IPS-NIHi7 (cell line): ENCODE measurements around the gene MOB3A.

Experiments
- DNase-seq: peaks from one replicate; pipeline ENCODE4 v3.0.0; 2012; ENCODE audit warnings: mixed read lengths; ENCODE audit errors: extremely low spot score

MOB3A gene

GRCh38 chr19:2046046-2046907 is 49.8 kb downstream of the MOB3A start:
- DNase-seq: no peak

GRCh38 chr19:2045501-2046045 is 50.6 kb downstream of the MOB3A start:
- no peak for DNase-seq

GRCh38 chr19:2044709-2045500 is 51.2 kb downstream of the MOB3A start:
- no peak for DNase-seq

- DNase-seq: no peak
Measured at GRCh38 chr19:2043961-2044708, 52.0 kb downstream of the MOB3A start.

GRCh38 chr19:2043251-2043641 is 52.9 kb downstream of the MOB3A start:
- DNase-seq: no peak

- DNase-seq: no peak
Measured at GRCh38 chr19:2042485-2043250, 53.5 kb downstream of the MOB3A start.

- peak; percentile 99 for DNase-seq
Measured at GRCh38 chr19:2041683-2042484, 54.2 kb downstream of the MOB3A start.

GRCh38 chr19:2041433-2041682 is 54.8 kb downstream of the MOB3A start:
- no peak for DNase-seq

- DNase-seq: no peak
Measured at GRCh38 chr19:2040647-2041432, 55.3 kb downstream of the MOB3A start.

- DNase-seq: no peak
Measured at GRCh38 chr19:2039959-2040646, 56.0 kb downstream of the MOB3A start.

- DNase-seq: no peak
Measured at GRCh38 chr19:2039089-2039958, 56.8 kb downstream of the MOB3A start.

GRCh38 chr19:2038284-2039088 is 57.6 kb downstream of the MOB3A start:
- no peak for DNase-seq

- no peak for DNase-seq
Measured at GRCh38 chr19:2037651-2038255, 58.4 kb downstream of the MOB3A start.

- no peak for DNase-seq
Measured at GRCh38 chr19:2036424-2036823, 59.7 kb downstream of the MOB3A start.

GRCh38 chr19:2035590-2035991 is 60.5 kb downstream of the MOB3A start:
- DNase-seq: no peak

GRCh38 chr19:2034729-2035589 is 61.2 kb downstream of the MOB3A start:
- DNase-seq: peak; percentile 84
